KOPT-K1 (cell line): ENCODE measurements around the gene CCNY.
A peak's percentile ranks its signal among the peaks of the same experiment; 100 is the strongest.

ENCODE experiments used
- H3K27ac ChIP-seq: fragments of 200-600 bp; sonication (generic); 2 replicates; pipeline ENCODE4 v1.5.1; 2016; ENCODE audit warnings: antibody characterized with exemption, mild to moderate bottlenecking, low read depth, low read length; ENCODE audit not compliant: poor library complexity, severe bottlenecking
- H3K36me3 ChIP-seq: fragments of 200-600 bp; sonication (generic); 2 replicates; pipeline ENCODE4 v1.5.1; 2017; ENCODE audit warnings: antibody characterized with exemption, mild to moderate bottlenecking, low read length, moderate library complexity; ENCODE audit not compliant: insufficient read depth
- H3K9me3 ChIP-seq: fragments of 200-600 bp; sonication (generic); 2 replicates; pipeline ENCODE4 v1.5.1; 2017; ENCODE audit warnings: antibody characterized with exemption, low read length, mild to moderate bottlenecking; ENCODE audit not compliant: insufficient read depth, poor library complexity, severe bottlenecking

The CCNY gene

DNA sequence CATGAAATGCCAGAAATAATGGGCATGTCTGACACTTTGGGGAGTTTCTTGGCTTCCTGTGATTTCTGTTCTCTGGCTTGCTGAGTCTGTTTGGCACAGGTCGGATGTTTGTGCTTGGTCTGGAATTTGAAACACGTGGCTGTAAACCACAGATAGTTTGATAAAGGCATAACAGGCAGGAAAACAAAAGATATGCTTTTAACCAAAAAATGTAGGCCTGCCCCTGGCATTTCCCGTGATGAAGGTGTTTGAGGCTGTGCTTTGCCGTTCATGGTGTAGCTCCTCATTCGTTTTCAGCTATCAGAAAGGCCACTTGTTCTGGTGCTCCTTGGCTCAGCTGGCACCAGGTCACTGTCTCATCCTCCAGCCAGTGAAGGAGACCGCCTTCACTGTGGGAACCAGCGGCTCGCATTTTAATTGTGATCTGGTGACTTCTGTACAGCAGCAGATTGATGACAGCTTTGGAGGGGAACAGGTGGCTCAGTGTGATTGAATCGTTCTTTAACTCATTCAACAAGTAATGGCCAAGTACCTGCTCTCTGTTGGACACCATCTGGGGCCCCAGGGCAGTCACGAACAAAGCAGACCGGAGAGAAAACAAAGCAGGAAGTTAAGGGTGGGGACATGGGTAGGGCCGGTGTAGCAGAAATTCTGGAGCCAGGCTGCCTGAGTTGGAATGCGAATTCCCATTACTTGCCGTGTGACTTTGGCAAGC, 111.5 kb downstream of the CCNY start:
- H3K36me3 ChIP-seq, result no peaks in the 10 kb centered on the region
- H3K27ac ChIP-seq, result peak overlapping the region; percentile 66
- H3K9me3 ChIP-seq, result peaks cover 32% of the 10 kb centered on the region

DNA sequence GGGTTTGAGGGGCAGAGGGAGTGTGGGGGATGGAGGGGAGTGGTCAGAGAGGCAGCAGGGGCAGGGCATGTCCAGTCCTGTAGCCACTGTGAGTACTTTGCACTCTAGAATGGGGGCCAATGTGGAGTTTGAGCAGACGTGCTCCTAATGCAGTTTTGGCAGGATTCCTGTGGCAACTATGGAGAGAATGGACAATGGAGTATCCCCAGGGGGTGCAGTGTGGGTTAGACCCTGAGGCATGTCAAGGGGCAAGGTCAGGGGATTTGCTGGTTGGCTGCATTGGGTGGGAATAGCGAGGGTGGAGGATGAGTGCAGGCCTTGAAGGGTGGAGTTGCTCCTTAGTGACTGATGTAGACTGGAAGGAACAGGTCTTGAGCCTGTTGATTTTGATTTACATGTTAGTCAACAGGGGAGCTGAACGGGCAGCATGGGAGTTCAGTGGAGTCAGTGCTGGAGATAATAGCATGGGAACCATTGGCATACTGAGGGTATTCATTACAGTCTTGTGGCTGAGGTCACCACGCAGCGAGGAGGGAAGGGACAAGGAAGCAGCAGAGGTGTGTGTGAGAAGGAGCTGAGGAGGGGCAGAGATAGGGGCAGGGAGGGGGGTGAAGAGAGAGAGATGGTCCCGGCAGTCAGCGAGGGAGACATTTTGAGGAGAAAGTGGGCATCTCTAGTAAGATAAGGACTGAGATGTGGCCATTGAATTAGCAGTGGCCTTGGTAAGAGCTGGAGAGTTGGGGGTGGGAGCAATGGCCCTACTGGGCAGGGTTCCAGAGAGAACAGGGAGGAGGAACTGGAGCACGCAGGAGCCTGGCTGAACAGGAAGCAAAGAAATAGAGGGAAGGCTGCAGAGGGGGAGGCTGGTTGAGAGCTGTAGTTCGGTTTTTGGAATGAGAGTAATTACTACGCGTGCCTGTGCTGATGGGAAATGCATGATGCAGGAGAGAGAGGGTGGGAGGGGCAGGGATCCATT, 112.7 kb downstream of the CCNY start:
- H3K27ac ChIP-seq, result peak overlapping the region; percentile 66
- H3K36me3 ChIP-seq, result no peaks in the 10 kb centered on the region

GRCh38 chr10:35449944-35450343, 113.6 kb downstream of the CCNY start:
- Histone ChIP-seq H3K27ac (peak overlapping the region; percentile 11), H3K36me3 (no peaks in the 10 kb centered on the region), H3K9me3 (peaks cover 11% of the 10 kb centered on the region)

More for the DNA sequence above, 112.7 kb downstream of the CCNY start:
- H3K9me3 ChIP-seq, result peaks cover 20% of the 10 kb centered on the region

DNA sequence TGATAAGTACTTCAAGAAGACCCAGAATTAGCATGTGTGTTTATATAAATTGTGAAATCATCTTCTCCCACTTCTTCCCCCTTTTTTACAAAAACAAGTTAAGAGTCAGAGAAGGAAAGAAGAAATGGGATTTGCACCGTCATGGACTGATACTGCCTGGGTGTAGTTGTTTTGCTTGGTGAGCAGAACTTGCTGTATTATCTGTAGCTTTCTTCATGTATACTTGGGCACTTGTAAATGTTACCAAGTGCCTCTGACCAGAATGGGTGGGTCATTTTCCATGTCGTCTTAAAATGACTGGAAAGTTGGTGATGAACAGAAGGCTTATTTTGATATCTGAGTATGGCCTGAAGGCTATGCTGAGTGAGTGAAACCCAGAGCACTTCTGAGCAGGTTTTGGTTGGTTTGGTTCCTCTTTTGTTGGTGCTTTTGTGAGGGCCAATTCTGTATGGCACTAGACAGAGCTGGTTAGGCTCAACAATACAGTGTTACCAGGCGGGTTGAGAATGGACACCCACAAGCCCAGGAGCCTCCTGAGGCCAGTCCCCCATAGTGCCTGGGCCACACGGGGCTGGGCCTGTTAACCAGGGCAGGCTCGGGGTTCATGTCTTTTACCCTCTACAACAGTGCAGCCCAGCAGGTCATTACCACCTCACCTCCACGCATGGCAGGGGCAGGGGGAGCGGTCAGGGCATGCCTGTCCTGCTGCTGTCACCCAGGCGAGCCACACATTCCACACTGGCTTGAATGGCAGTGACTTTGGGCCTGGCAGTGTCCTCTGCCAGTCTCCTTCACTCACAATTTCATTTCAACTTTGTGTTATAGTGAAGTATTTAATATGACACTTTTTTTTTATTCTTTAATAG, 115.1 kb downstream of the CCNY start:
- Histone ChIP-seq H3K36me3 (no peaks in the 10 kb centered on the region), H3K9me3 (no peaks in the 10 kb centered on the region), H3K27ac (no peak overlapping the region)

- H3K27ac ChIP-seq, result no peak overlapping the region
- no peaks in the 10 kb centered on the region for H3K36me3 ChIP-seq
- no peaks in the 10 kb centered on the region for H3K9me3 ChIP-seq
Measured at GRCh38 chr10:35452171-35452570, 115.9 kb downstream of the CCNY start.

DNA sequence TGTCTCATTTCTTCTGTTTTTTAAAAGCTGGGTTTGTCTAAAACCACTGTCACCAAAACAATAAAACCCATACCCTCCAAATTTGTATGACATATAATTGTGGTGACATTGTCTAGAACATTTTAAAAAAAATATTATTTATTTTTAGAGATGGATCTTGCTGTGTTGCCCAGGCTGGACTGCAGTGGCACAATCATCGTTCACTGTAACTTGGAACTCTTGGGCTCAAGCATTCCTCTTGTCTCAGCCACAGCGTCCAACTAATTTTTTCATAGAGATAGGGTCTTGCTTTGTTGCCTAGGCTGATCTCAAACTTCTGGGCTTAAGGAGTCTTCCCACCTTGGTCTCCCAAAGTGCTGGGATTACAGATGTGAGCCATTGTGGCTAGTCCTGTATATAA, 116.5 kb downstream of the CCNY start:
- no peaks in the 10 kb centered on the region for H3K36me3 ChIP-seq
- no peaks in the 10 kb centered on the region for H3K9me3 ChIP-seq
- H3K27ac ChIP-seq, result no peak overlapping the region

- Histone ChIP-seq H3K36me3 (no peaks in the 10 kb centered on the region), H3K27ac (no peak overlapping the region), H3K9me3 (no peaks in the 10 kb centered on the region)
Measured at GRCh38 chr10:35453855-35454532, 117.7 kb downstream of the CCNY start.

DNA sequence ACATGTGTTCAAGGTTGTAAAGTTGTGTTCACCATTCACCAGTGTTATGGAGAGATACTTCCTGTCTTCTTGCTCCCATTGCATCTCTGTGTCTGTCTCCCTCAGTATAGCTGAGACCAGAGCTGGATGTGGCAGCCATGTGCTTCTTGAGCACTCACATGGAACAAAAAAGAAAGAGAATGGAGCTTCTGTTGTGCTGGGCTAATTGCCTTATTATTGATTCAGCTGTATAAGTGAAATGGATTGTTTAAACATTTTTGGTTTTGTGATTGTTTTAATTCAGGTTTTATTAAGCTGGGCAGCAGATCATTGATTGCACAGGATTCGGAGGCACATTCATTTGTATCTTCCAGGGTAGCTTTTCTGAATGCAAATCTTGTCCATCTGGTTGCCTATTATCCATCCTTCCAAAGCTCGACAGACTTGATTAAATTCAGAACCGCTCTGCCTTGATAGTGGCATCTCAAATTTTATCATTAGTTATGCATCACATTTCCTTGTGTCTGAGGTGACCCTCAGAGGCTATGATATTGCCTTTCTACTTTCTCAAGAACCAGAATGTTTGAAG, 119.9 kb downstream of the CCNY start:
- Histone ChIP-seq H3K9me3 (no peaks in the 10 kb centered on the region), H3K36me3 (no peaks in the 10 kb centered on the region), H3K27ac (no peak overlapping the region)

GRCh38 chr10:35456784-35457183, 120.5 kb downstream of the CCNY start:
- H3K36me3 ChIP-seq, result no peaks in the 10 kb centered on the region
- no peaks in the 10 kb centered on the region for H3K9me3 ChIP-seq
- no peak overlapping the region for H3K27ac ChIP-seq

GRCh38 chr10:35458500-35459448, 122.5 kb downstream of the CCNY start:
- Histone ChIP-seq H3K36me3 (no peaks in the 10 kb centered on the region), H3K27ac (no peak overlapping the region), H3K9me3 (no peaks in the 10 kb centered on the region)

- Histone ChIP-seq H3K27ac (no peak overlapping the region), H3K36me3 (no peaks in the 10 kb centered on the region), H3K9me3 (no peaks in the 10 kb centered on the region)
Measured at GRCh38 chr10:35459449-35459847, 123.1 kb downstream of the CCNY start.

DNA sequence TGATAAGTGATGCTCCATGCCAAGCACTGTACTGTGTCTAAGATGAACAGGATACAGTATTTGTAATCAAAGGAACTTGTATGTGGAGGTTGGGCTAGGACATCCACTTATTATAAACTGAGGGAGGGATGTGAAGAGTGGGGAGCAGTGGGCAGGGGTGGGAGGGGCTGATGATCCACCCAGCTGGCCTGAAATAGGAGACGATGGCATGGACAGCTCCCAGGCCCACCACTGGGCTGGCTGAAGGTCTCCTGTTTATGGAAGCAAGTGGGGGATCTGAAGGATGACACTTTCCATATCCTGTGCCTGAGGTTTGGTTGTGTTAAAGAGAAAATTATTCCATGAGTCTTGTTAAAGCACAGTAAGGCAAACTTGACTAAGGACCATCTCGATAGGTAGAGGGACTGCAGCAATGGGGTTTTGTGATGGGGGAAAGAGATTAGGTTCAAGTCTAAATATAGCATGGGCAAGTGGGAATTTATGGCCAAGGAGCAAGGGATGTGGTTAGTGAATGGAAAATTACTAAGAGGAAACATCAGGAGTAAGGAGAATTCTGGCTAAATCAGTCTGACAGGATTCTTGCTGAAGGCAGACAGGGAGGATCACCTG, 124.6 kb downstream of the CCNY start:
- H3K36me3 ChIP-seq, result no peaks in the 10 kb centered on the region
- no peaks in the 10 kb centered on the region for H3K9me3 ChIP-seq

GRCh38 chr10:35462491-35462934, 126.2 kb downstream of the CCNY start:
- Histone ChIP-seq H3K27ac (peak overlapping the region; percentile 2), H3K9me3 (no peaks in the 10 kb centered on the region), H3K36me3 (no peaks in the 10 kb centered on the region)

More for the DNA sequence above, 124.6 kb downstream of the CCNY start:
- no peak overlapping the region for H3K27ac ChIP-seq
